Measurements from ENCODE around the gene COL6A1. TPM values are rescaled to one million over a fixed set of nuclear protein-coding genes. Genes with fewer than 3 reads are reported as not detected.

Gene COL6A1
- total RNA-seq, 1 experiment from 2014 or later, result 221 TPM

DNA sequence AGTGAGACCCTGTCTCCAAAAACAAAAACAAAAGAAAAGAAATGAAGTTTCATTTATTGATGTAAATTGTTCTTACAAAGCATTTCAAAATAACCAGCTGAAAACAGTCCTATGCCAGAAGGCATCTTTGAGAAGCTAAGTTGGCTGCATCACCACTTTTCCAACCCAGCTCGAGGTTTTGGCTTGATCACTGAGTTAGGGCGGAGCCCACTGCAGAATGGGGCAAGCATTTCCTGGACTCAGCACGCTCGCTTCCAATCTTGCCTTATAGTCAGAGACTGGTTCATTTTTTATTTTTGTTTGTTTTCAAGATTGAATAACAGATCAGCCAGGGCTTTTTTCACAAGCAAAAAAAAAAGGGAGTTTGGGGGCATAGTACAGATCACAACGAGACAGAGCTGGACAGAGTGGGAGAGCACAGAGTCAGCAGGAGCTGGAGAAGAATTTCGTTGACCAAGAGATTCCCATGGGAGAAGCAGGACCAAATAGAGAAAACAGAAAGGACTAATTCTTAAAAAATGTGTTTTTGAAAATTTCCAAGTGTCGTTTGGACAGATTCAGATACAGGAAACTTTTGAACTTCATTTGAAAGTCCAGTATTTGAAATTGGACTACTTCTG, 23.5 kb upstream of the COL6A1 start (continued):
- TF ChIP-seq AFF4 (CRISPR knock-in tag; IDR thresholded peaks at IDR 0.05; ENCODE audit: borderline replicate concordance) (no peak), NFE2L1 (CRISPR knock-in tag; IDR thresholded peaks at IDR 0.05) (no peak)

GRCh38 chr21:45959182-45959581, 22.4 kb upstream of the COL6A1 start:
- CTCF ChIA-PET, result no interaction called here
- no peak overlapping the region for H3K4me3 Mint-ChIP-seq
- peaks cover 76% of the 10 kb centered on the region for H3K27me3 Mint-ChIP-seq (ENCODE audit: low read depth)
- no peak for ATAC-seq
- DNase-seq (ENCODE audit: low spot score), result no peak
- TF ChIP-seq MXD4 (CRISPR knock-in tag; IDR thresholded peaks at IDR 0.05; ENCODE audit: borderline replicate concordance), result no peak
- TF ChIP-seq HMGXB4 (CRISPR knock-in tag; IDR thresholded peaks at IDR 0.05), result no peak
- no peak for TF ChIP-seq ZNF219 (CRISPR knock-in tag; IDR thresholded peaks at IDR 0.05; ENCODE audit: borderline replicate concordance)
- no peak for TF ChIP-seq SOX15 (CRISPR knock-in tag; IDR thresholded peaks at IDR 0.05)
- no peak for TF ChIP-seq ZNF317 (CRISPR knock-in tag; IDR thresholded peaks at IDR 0.05; ENCODE audit: borderline replicate concordance, low read depth)
- TF ChIP-seq ELF4 (CRISPR knock-in tag; IDR thresholded peaks at IDR 0.05; ENCODE audit: low read depth), result no peak
- no peak for TF ChIP-seq ZNF138 (CRISPR knock-in tag; conservative IDR thresholded peaks at IDR 0.05)
- no peak for TF ChIP-seq IRF1 (CRISPR knock-in tag; IDR thresholded peaks at IDR 0.05)
- no peak for TF ChIP-seq AR (CRISPR knock-in tag; IDR thresholded peaks at IDR 0.05)
- TF ChIP-seq TP53 (CRISPR knock-in tag; IDR thresholded peaks at IDR 0.05), result no peak
- no peak for TF ChIP-seq CREM (CRISPR knock-in tag; IDR thresholded peaks at IDR 0.05)
- TF ChIP-seq ZNF263 (CRISPR knock-in tag; IDR thresholded peaks at IDR 0.05; ENCODE audit: low read depth), result no peak
- no peak for TF ChIP-seq ZNF121 (CRISPR knock-in tag; IDR thresholded peaks at IDR 0.05)
- TF ChIP-seq KAT7 (CRISPR knock-in tag; IDR thresholded peaks at IDR 0.05; ENCODE audit: borderline replicate concordance), result no peak
- TF ChIP-seq PRRX2 (CRISPR knock-in tag; IDR thresholded peaks at IDR 0.05), result no peak
- no peaks in the 10 kb centered on the region for H3K4me1 Mint-ChIP-seq
- H3K9me3 Mint-ChIP-seq, result peaks cover 84% of the 10 kb centered on the region
- POLR2A ChIA-PET, result interaction anchor here (0.6 kb wide), 1 partner anchor 239 kb away, joined by 4 read pairs; no protein-coding TSS in a partner anchor
- no peak overlapping the region for H3K27ac Mint-ChIP-seq
- peaks cover 51% of the 10 kb centered on the region for H3K36me3 Mint-ChIP-seq
